ENCODE data around the gene GPATCH2.
A peak's percentile ranks its signal among the peaks of the same experiment; 100 is the strongest.

The GPATCH2 gene

GRCh38 chr1:217577336-217577735 is 53.6 kb downstream of the GPATCH2 start:
- no peak for DNase-seq

- DNase-seq, result no peak
These were observed 56.5 kb downstream of the GPATCH2 start for GRCh38 chr1:217574265-217574949.

GRCh38 chr1:217569021-217569420 is 61.9 kb downstream of the GPATCH2 start:
- no peak for DNase-seq

- DNase-seq, result no peak
These were observed 62.7 kb downstream of the GPATCH2 start for GRCh38 chr1:217568200-217568599.

DNA sequence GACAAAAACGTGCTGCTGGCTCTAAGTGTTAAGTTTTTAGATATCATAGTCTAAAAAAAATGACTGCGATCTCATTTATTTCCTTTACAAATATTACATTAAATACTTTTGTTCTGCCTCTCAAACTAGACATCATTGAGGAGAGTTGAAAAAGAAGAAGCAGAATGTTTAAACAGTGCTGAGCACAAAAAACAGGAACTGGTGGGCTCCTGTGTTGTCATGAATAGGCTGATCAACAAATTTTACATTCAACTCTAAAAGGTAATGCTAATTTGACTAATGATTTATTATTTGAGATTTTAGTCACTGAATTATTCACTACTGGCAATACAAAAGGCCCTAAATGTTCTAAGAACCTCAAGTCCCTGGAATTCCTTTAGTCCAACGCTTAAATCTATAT is 66.1 kb downstream of the GPATCH2 start:
- no peak for DNase-seq

DNA sequence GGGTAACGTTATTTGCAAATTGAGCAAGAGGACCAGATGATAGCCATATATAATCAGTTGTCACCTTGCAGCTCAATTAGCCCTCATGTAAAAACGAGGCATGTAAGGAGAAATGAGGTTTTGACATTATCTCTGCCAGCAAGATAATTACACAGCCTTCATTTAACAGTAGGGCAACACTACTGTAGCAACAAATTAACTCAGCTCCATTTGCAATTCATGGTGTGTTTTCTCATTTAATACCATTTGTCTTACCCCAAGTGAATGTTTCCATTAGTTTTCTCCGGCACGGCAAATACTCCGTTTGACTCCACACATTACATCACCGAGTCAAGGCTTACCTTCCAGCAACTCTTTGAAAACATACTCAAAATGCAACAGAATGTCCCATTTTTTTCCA is 66.7 kb downstream of the GPATCH2 start:
- no peak for DNase-seq

GRCh38 chr1:217563179-217563578 is 67.7 kb downstream of the GPATCH2 start:
- no peak for DNase-seq

GRCh38 chr1:217562229-217562878 is 68.5 kb downstream of the GPATCH2 start:
- DNase-seq, result no peak

GRCh38 chr1:217561446-217561845 is 69.4 kb downstream of the GPATCH2 start:
- no peak for DNase-seq

DNA sequence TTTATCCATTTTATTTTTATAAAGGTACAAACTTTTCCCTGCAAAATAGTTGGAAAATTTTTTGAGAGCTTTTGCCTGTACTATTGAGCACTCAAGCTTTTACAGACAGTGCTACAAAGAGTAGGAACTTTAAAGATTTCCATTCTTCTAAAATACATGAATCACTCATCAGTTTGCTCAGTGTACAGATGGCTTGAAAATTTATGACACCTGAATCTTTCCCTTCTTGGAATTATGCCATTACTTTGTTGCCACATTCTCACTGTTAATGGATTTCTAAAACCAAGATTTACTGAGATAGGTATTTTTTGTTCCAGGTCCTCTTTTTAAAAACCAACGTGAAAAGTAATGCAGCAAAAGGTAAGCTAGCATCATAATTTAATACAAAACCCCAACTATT is 76.0 kb downstream of the GPATCH2 start:
- DNase-seq, result peak; percentile 6

GRCh38 chr1:217553949-217554509 is 76.9 kb downstream of the GPATCH2 start:
- DNase-seq, result no peak

- no peak for DNase-seq
These were observed 78.4 kb downstream of the GPATCH2 start for GRCh38 chr1:217552339-217552951.

GRCh38 chr1:217542837-217543236 is 88.1 kb downstream of the GPATCH2 start:
- no peak for DNase-seq

DNA sequence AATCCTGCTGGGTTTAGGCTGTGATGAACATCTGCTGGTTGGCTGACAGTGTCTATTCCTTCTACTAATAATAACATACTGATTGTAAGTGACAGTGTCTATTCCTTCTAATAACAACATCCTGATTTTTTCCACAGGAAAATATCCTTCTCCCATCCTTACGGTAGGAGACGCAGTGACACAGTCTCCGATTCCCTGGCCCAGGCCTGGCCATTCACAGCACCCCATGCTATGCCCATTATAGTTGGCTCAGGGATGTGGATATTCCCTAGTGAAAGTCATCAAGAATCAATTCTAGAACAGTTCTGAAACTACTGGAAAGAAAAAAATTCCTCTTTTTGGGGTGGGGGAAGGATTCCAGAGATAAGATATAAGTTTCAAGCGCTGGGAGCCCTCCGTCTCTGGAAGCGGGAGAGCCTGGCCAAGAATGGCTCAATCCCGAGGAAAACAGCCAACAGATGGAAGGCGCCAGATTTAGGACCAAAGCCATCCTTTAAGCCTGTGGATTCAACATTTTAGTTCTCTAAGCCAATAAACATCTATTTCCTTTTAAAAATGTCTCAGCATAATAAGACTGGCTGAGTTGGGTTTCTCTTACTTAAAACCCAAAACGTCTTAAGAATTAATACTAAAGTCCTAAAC is 88.6 kb downstream of the GPATCH2 start:
- DNase-seq, result no peak

DNA sequence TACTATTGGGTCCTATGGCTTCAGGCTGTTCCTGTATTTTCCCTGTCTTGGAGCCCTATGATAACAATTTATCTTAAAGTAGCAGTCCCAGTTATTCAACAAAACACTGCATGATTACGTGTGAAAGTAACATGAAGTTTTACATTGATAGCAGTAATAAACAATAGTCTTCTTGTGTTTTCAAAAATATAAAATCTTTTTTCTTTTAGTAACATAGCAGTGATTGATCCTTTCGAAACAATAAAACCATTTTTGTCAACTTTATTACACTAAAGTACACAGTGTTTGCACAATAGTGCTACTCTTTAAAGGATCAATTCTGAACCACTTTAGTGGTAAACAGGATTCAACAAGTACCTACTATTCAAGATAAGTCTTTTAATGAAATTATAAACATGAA is 90.6 kb downstream of the GPATCH2 start:
- DNase-seq, result no peak

GRCh38 chr1:217539510-217539909 is 91.4 kb downstream of the GPATCH2 start:
- DNase-seq, result peak; percentile 59

DNA sequence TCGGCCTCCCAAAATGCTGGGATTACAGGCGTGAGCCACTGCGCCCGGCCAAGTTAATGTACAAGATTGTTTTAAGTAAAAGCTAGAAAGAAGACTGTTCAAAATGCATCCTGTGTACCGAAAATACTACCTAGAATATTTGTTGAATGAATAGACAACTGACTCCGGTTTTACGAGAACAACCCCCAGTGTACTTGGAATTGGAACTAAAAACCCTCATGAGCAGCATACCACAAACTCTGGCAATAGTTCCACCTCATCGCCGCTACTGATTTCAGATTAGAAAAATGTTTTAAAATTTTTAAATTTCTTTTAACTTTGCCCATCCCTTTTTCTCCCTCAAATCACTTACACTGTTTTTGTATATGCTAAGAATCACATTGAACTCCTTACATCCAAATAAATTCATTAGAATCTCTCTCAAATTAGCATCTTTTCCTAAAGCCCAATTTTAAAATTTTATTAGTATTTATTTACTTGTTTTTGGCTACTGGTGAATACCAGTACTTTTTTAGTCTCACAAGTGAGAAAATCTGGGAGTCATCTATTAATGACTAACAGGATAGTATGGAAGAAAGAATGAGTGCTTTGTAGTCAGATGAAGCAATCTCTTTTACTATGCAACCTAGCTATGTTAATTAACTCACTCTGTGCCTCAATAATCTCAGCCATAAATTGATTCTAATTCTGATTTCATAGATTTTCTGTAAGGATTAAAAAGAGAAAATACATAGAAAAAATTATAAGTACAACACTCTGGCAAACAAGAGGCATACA is 95.1 kb downstream of the GPATCH2 start:
- DNase-seq, result no peak

GRCh38 chr1:217534566-217534965 is 96.3 kb downstream of the GPATCH2 start:
- peak; percentile 24 for DNase-seq

- DNase-seq, result no peak
These were observed 102.6 kb downstream of the GPATCH2 start for GRCh38 chr1:217528271-217528670.

DNA sequence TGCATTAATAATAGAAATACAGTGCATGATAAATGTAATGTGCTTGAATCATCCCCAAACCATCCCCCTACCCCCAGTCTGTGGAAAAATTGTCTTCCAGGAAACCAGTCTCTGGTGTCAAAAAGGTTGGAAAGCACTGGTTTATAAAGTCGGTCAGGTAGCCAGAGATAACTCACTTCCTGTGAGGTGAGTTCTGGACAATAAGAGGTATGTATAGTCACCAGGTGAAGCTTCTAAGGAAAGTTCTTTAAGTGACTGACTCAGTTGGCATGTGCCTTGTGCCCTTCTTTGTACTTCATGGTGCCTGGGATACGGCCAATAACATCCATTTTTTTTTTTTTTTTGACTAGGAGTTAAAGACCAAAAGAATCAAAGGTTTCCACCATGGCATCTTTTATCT is 103.7 kb downstream of the GPATCH2 start:
- DNase-seq, result no peak

- DNase-seq, result no peak
These were observed 104.3 kb downstream of the GPATCH2 start for GRCh38 chr1:217526636-217527035.

- DNase-seq, result no peak
These were observed 105.0 kb downstream of the GPATCH2 start for GRCh38 chr1:217525773-217526490.

Data from NCI-H1105 treated with DMSO at 0.1 percent for 48 hours (cell line).